Measurements from ENCODE around the gene B4GALNT1.
"Not testable (repeated sequence)": the region's sequence is repeated elsewhere in the genome, so short reads cannot be mapped to it uniquely, and the experiment has no call there.

The B4GALNT1 gene

GRCh38 chr12:57632958-57633840, at the start of gene B4GALNT1:
Gene B4GALNT1 (minus strand): TSS chr12:57633201. CDS start chr12:57632132, 1,069 bp downstream.
- in situ Hi-C loops (cut with MboI; ENCODE audit: low pct_unique_long_range_greater_than_20kb, low sequenced_read_pairs): no loop called here

GRCh38 chr12:57679697-57680096, 46.7 kb upstream of the B4GALNT1 start:
- in situ Hi-C loops (cut with MboI; ENCODE audit: low pct_unique_long_range_greater_than_20kb, low sequenced_read_pairs): no loop called here
- DNase-seq: no peak

More at GRCh38 chr12:57632958-57633840, at the start of gene B4GALNT1:
- peak; percentile 88 for DNase-seq

GRCh38 chr12:57677947-57678346, 44.9 kb upstream of the B4GALNT1 start:
- not testable (repeated sequence) for DNase-seq

GRCh38 chr12:57674691-57675090, 41.7 kb upstream of the B4GALNT1 start:
- no peak for DNase-seq

More at GRCh38 chr12:57677947-57678346, 44.9 kb upstream of the B4GALNT1 start:
- in situ Hi-C loops (cut with MboI; ENCODE audit: low pct_unique_long_range_greater_than_20kb, low sequenced_read_pairs): not testable (repeated sequence)

GRCh38 chr12:57672801-57673200, 39.8 kb upstream of the B4GALNT1 start:
- no peak for DNase-seq
- in situ Hi-C loops (cut with MboI; ENCODE audit: low pct_unique_long_range_greater_than_20kb, low sequenced_read_pairs): no loop called here

More at GRCh38 chr12:57674691-57675090, 41.7 kb upstream of the B4GALNT1 start:
- in situ Hi-C loops (cut with MboI; ENCODE audit: low pct_unique_long_range_greater_than_20kb, low sequenced_read_pairs): no loop called here

GRCh38 chr12:57671811-57672210, 38.8 kb upstream of the B4GALNT1 start:
- in situ Hi-C loops (cut with MboI; ENCODE audit: low pct_unique_long_range_greater_than_20kb, low sequenced_read_pairs); DNase-seq: not testable (repeated sequence)

GRCh38 chr12:57669691-57670090, 36.7 kb upstream of the B4GALNT1 start:
- DNase-seq; in situ Hi-C loops (cut with MboI; ENCODE audit: low pct_unique_long_range_greater_than_20kb, low sequenced_read_pairs): not testable (repeated sequence)

GRCh38 chr12:57666897-57667296, 33.9 kb upstream of the B4GALNT1 start:
- DNase-seq: no peak

GRCh38 chr12:57665066-57665820, 32.2 kb upstream of the B4GALNT1 start:
- DNase-seq; in situ Hi-C loops (cut with MboI; ENCODE audit: low pct_unique_long_range_greater_than_20kb, low sequenced_read_pairs): not testable (repeated sequence)

More at GRCh38 chr12:57666897-57667296, 33.9 kb upstream of the B4GALNT1 start:
- in situ Hi-C loops (cut with MboI; ENCODE audit: low pct_unique_long_range_greater_than_20kb, low sequenced_read_pairs): no loop called here

- in situ Hi-C loops (cut with MboI; ENCODE audit: low pct_unique_long_range_greater_than_20kb, low sequenced_read_pairs): no loop called here
- DNase-seq: no peak
Measured at GRCh38 chr12:57661376-57661775, 28.4 kb upstream of the B4GALNT1 start.

GRCh38 chr12:57658890-57659289, 25.9 kb upstream of the B4GALNT1 start:
- in situ Hi-C loops (cut with MboI; ENCODE audit: low pct_unique_long_range_greater_than_20kb, low sequenced_read_pairs): no loop called here
- DNase-seq: no peak

GRCh38 chr12:57657744-57658143, 24.7 kb upstream of the B4GALNT1 start:
- in situ Hi-C loops (cut with MboI; ENCODE audit: low pct_unique_long_range_greater_than_20kb, low sequenced_read_pairs): no loop called here
- DNase-seq: no peak

- in situ Hi-C loops (cut with MboI; ENCODE audit: low pct_unique_long_range_greater_than_20kb, low sequenced_read_pairs); DNase-seq: not testable (repeated sequence)
Measured at GRCh38 chr12:57656408-57656807, 23.4 kb upstream of the B4GALNT1 start.

GRCh38 chr12:57655541-57656240, 22.7 kb upstream of the B4GALNT1 start:
- in situ Hi-C loops (cut with MboI; ENCODE audit: low pct_unique_long_range_greater_than_20kb, low sequenced_read_pairs): no loop called here
- no peak for DNase-seq

- in situ Hi-C loops (cut with MboI; ENCODE audit: low pct_unique_long_range_greater_than_20kb, low sequenced_read_pairs): no loop called here
- no peak for DNase-seq
Measured at GRCh38 chr12:57654042-57654441, 21.0 kb upstream of the B4GALNT1 start.

- DNase-seq; in situ Hi-C loops (cut with MboI; ENCODE audit: low pct_unique_long_range_greater_than_20kb, low sequenced_read_pairs): not testable (repeated sequence)
Measured at GRCh38 chr12:57646659-57647049, 13.7 kb upstream of the B4GALNT1 start.

GRCh38 chr12:57645990-57646658, 13.1 kb upstream of the B4GALNT1 start:
- in situ Hi-C loops (cut with MboI; ENCODE audit: low pct_unique_long_range_greater_than_20kb, low sequenced_read_pairs): not testable (repeated sequence)
- peak; percentile 50 for DNase-seq

GRCh38 chr12:57641699-57642442, 8.9 kb upstream of the B4GALNT1 start:
- DNase-seq: no peak
- in situ Hi-C loops (cut with MboI; ENCODE audit: low pct_unique_long_range_greater_than_20kb, low sequenced_read_pairs): no loop called here

All from KBM-7 (cell line).